GM20431 (cell line): ENCODE data around the gene YY1.
"Not testable (repeated sequence)": the region's sequence is repeated elsewhere in the genome, so short reads cannot be mapped to it uniquely, and the experiment has no call there.

Source experiments
- in situ Hi-C: fragments of 300-500 bp; cut with MseI, MboI; formaldehyde crosslinking; loops from one replicate; pipeline ENCODE4 v1.15.0; 2020; ENCODE audit warnings: low sequenced_read_pairs; ENCODE audit not compliant: unreplicated experiment

YY1 gene

DNA sequence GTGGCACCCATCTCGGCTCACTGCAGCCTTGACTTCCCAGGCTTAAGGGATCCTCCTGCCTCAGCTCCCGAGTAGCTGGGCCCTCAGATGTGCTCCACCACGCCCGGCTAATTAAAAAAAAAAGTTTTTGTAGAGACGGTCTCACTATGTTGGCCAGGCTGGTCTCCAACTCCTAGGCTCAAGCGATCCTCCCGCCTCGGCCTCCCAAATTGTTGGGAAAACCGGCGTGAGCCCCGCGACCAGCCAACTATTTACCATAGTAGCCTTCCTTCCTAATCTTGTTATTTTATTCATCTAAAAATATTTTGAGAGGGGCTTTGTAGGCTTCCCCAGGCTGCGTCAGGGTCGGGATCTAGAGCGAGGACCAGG, 25.4 kb upstream of the YY1 start:
- in situ Hi-C loops, result no loop called here

DNA sequence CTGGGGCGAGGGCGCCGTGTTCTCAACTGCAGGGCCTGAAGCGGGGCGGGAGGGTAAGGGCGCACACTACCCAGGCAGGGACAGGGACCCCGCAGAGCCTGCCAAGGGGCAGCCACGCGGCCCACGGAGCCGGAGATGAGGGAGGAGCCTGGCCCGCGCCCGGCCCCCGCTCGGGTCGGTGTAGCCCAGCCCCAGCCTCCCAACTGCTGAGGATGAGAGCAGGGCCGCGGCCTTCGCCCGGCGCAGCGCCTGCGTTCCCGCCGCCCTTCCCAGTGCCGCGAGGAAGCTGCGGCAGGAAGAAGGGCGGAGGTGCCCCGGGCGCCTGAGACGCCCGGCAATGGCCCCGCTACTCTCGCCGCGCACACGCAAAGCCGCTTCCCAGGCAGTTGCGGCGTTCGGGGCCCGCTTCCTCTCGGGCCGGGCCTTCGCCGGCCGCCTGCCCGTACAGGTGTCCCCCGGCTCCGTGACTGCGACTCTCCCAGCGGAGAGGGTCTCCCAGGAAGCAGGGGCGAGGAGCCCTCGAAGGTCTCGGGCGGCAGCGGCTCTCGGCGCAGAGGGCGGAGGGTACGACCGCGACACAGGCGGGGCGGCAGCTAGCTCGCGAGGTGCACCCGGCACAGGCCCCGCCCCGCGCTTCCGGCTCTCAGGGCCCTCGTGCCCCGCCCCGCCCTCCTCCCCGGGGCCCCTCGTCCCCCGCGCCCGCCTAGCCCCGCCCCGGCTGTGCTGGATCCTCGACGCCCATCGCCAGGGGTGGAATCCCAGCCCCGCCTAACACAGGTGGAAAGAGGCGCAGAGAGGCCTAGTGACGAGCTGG, 24.8 kb upstream of the YY1 start:
- in situ Hi-C loops, result no loop called here

DNA sequence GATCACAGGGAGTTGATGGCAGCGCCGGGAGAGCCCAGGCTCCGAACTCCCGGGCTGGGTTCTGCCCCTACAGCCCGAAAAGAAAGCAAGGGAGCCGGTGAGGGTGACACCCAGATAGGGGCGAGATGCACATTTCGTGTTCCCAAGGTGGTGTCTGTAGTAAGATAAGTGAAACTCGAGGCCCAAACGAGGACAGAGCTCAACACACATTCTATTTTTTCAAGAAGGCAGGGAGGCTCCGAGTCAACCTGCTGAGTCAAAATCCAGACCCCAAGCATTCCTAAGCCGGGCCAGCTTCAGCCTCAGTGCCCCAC, 24.2 kb upstream of the YY1 start:
- in situ Hi-C loops, result no loop called here

DNA sequence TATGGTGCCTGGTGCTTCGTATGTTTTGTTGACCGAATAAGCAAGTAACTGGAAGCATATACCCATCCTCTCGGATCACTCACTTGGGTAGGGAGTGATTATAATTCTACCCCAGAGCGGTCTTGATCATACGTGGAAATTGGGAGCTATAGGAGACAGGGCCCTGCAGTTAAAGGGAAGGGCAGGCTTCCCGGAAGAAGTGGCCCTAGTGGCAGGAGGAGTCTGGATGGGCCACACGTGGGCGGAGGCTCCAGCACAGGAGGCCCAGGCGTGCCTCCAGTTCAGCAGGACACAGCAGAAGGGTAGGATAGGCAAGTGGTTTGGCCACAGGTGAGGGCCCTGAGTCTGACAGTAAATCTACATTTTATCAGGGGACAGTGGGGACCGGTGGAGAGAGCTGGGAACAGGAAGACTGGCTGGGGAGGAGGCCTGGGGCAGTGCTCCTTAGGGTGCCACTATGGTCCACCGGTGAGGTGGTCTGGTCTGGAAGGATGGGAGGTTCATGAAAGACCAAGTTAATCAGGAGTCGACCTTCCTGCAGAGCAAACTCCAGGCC, 23.5 kb upstream of the YY1 start:
- in situ Hi-C loops, result no loop called here

DNA sequence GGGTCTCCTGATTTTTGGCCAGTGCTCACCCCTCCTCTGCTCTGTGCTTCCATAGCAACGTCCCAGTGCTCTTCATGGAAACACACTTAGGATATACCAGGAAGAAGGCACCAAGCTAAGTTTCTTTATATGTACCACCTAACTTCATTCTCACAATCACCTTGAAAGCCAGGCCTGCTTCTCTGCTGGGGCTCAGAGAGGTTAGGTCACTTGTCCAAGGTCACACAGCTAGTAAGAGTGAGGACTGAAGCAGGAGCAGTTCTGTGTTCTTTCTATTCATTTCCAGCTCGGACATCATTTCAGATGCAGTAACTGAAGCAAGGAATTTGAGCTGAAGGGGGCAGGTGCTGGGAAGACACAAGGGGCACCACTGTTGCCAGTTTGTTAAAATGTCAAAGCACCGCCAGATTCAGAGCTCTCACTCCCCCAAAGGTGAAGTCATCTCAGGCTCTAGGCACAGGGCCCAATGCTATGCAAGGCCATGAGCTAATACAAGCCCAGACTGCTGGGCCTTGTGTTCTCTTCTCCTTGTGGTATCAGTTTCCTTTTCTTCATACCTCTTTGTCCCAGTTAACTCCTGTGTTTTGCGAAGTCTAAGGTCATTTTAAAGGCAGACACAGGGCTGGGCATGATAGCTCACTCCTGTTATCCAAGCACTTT, 19.7 kb upstream of the YY1 start:
- in situ Hi-C loops, result no loop called here

DNA sequence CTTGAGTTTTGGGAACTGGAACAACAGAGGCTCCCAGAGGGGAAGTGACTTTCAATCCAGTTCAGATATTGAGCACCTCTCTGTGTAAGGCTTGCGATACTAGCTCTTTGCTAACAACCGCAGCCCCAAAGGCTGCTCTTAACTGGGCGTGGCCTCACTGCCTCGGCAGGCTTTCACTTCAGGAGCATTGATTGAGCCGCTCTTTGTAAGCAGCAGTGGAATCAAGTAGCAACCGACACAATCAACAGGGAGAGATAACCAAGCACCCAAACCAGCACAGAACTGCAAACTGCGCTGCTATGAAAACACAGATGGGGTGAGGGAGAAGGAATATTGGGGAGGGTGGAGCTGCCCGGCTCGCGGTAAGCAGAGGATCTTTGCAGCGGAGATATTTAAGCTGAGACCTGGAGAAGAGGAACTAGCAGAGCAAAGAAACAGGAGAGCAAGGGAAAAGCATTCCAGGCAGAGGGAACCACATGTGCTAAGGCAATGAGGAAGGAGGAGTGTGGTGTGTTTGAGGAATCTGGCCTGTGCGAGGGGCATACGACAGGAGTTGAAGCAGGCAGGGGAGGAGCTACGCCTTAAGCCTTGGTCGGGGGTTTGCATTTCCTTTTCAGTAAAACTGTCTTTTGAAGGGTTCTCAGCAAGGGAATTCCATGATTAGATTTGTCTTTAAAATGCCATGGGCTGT, 17.3 kb upstream of the YY1 start:
- in situ Hi-C loops, result no loop called here

DNA sequence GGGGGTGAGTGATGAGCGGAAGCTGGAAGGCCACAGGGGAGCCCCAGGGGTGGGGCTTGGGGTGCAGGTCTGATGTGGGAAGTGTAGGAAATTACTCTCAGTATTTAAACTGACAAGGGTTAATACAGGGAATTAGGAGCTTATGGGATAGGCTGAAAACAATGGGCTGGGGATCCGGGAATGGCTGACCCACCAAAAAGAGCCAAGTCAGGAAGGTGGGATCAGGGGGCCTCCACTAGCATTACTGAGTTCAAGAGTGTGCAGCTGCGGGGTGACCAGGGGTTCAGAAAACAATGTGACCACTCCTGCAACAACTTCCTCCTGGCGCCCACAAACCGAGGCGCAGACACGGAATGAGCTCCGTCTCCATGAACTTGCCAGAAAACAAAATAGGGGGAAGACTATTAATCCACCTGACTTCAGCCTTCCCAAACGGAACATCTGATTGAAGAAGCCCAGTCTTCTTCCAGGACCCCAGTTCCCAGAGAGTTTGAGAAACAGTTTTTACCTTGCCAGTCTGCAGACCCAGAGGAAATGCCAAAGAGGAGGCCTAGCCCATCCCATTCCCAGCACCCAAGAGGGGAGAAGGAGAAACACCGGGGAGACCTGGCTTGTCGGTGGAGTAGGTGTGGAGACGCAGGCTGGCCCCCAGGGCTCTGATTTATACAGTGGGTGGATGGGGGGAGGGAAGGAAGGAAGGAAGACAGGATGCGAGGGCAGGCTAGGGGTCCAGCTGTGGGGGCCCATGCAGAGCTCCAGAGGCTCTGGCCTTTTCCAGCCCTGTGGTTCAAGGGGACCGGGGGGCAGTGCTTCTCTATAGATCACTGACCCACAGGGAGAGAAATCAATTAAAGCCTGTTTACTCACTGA, 16.5 kb upstream of the YY1 start:
- in situ Hi-C loops, result no loop called here

DNA sequence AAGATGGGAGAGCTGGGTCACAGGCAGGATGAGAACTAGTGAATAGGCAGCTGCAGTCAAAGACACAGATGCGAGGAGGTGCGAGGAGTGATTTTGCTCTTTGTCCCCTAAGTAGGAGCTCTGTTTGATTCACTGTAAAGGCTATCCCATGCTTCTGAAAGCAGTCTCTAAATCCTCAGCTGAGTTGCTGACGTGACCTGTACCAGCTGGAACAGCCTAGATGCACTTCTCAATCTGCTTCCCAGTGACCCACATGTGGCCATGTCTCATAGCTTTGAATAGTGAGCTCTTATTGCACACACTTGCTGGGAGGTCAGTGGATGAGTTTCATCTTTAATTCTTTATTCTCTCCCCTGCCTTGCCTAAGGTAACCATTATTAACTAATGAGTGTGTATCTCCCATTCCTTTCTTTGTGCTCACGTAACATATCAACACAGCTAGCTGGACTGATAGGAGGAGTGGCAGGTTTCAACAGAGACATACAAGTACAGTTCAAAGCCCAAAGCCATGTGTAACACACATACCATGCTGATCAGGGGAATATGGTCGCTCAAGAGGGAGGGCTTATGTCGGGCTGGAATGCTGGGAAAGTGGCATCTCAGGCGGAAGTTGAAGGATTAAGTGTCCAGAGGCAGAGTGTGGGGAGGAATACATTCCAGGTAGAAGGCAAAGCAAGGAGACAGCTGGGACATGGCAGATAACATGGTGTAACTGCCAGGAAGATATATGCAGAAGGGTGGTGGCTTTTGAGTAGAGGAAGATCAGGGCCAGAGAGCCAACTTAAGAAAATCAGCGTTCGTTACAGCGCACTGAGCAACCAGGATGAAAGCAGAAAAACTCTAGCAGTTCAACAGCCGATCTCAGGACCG, 15.4 kb upstream of the YY1 start:
- in situ Hi-C loops, result no loop called here

DNA sequence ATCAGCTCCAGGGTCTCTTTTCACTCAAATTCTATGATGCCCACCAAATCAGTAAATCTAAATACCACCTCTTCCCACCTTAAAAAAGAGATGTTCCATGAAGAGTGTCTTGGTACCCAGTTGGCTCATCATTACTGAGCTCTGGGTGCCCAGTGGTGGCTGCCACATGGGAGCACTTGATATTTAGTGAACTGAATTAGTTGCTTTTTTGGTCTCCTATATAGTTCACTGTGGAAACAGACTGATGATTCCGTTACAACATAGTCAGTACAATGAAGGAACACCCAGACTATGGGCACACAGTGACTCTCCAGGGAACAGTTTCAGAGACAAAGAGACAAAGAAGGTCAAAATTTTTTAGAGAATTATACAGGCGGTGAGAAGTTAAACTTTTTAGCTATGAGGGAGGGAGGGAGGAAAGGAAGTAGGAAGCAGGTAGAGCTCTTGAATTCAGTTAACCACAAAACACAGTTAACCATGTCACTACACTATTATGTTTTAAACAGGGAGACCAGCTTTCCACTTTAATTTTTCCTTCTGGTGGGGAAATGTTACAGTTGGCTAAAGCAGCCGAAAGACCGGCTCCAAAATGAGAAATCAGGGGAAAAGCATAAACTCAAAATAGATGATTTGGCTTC, 14.6 kb upstream of the YY1 start:
- in situ Hi-C loops, result no loop called here

DNA sequence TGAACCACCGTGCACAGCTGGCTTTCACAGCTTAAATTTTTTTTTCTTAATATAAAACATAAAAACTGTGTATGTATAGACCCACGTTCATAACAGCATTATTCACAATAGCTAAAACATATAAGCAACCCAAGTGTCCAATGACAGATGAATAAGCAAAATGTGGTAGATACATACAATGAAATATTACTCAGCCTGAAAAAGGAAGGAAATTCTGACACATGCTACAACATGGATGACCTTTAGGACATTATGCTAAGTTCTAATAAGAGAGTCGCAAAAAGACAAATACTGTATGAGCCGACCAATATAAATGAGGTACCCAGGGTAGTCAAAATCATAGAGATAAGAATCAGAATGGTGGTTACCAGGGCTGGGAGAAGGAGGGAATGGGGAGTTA, 13.8 kb upstream of the YY1 start:
- in situ Hi-C loops, result no loop called here

DNA sequence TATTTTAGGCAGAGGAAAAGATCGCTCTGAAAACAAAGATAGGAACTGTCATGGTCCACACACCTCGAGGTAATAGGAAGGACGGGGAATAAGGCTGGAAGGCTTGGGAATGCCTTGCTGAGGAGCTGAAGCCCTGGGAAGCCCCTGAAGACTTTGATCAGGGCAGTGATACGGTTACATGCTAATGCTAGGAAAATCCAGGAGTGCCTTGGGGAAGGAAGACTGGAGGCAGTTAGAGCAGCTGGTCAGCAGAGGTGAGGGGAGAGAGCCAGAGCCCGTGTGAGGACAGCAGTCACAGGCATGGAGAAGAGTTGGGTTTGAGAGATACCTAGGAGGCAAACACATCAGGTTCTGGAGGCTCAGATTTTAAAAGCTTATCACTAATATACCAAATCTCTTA, 8.6 kb upstream of the YY1 start:
- in situ Hi-C loops, result no loop called here

DNA sequence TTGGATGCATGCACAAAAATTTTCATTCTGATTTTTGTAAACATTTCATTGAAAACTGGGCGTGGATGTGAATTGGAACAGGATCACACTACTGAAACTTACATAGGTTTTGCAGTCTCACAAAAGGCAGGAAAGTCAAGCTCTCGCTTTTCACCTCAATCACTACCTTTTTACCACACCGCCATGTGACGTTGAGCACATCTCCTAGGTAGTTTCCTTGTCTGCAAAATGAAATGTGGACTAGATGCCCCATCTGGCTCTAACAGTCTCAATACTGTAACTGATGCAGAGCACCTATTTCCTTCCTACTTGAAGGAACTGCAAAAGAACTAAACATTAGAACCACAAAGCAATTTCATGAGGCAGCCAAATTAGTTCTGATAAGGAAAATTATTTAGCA, 4.4 kb upstream of the YY1 start:
- in situ Hi-C loops, result no loop called here

DNA sequence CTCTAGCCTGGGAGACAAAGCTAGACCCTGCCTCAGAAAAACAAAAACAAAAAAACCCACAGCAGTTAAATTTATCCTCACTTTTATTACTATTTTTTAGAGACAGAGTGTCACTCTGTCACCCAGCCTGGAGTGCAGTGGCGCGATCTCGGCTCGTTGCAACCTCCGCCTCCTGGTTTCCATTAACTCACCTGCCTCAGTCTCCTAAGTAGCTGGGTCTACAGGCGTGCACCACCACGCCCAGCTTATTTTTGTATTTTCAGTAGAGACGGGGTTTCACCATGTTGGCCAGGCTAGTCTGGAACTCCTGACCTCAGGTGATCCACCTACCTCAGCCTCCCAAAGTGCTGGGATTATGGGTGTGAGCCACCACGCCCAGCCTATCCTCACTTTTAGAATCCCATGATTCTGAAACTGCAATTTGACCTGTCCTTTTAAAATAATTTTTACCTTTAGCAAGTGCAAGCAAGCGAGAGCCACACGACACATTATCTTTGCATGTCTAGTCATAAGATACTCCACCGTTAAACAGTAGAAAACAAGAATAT, 2.6 kb upstream of the YY1 start:
- in situ Hi-C loops, result not testable (repeated sequence)

DNA sequence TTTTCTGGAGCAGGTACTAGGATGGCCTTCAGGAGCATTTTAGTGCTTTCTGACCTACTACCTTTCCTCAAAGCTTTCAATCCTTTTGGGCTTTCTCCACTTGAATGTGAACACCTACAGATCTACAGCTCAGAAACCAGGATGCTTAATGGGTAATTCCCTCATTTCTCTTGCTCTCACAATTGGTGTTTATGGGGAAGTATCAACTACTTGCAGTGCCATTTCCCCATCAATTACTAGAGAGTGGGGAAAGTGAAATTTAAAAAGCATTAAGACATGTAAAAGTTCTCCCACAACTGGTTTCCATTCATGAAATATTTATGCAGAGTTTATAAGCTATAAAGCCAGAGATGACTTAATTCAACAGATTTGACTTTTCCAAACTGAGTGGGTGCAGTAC, 2.1 kb upstream of the YY1 start:
- in situ Hi-C loops, result no loop called here

DNA sequence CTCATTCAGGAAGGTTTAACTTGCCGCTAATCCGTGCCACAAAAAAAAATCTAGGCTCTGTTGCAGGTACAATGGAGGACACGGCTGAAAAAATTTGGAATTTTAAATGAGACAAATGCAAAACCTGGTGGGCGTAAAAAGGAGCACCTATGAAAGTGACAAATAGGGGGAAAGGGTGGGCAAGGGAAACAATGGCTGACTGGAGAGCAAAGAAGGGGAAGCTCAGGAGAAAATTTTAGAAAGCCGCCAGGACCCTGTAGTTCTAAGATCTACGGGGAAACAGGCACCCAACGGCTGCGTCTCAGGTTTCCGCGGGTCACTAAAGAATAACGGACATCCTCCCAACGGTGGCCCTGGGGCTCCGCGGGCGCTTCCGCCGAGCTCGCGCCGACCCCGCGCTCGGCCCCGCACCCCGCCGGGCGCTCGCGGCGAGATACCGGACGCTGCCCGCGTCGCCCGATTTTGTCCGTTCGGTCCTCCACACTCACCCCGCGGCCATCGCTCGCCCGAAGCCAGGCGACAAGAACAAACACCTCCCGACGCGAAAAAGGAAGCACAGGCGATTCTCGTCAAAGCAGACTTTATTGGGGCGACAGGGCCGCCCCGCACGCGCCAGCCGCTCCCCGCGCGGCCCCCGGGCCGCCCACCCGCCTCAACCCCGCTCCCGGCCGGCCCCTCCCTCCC, 1.1 kb upstream of the YY1 start:
- in situ Hi-C loops, result no loop called here

DNA sequence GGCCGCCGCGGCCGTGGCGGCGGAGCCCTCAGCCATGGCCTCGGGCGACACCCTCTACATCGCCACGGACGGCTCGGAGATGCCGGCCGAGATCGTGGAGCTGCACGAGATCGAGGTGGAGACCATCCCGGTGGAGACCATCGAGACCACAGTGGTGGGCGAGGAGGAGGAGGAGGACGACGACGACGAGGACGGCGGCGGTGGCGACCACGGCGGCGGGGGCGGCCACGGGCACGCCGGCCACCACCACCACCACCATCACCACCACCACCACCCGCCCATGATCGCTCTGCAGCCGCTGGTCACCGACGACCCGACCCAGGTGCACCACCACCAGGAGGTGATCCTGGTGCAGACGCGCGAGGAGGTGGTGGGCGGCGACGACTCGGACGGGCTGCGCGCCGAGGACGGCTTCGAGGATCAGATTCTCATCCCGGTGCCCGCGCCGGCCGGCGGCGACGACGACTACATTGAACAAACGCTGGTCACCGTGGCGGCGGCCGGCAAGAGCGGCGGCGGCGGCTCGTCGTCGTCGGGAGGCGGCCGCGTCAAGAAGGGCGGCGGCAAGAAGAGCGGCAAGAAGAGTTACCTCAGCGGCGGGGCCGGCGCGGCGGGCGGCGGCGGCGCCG, 381 bp downstream of the YY1 start:
- in situ Hi-C loops, result no loop called here

DNA sequence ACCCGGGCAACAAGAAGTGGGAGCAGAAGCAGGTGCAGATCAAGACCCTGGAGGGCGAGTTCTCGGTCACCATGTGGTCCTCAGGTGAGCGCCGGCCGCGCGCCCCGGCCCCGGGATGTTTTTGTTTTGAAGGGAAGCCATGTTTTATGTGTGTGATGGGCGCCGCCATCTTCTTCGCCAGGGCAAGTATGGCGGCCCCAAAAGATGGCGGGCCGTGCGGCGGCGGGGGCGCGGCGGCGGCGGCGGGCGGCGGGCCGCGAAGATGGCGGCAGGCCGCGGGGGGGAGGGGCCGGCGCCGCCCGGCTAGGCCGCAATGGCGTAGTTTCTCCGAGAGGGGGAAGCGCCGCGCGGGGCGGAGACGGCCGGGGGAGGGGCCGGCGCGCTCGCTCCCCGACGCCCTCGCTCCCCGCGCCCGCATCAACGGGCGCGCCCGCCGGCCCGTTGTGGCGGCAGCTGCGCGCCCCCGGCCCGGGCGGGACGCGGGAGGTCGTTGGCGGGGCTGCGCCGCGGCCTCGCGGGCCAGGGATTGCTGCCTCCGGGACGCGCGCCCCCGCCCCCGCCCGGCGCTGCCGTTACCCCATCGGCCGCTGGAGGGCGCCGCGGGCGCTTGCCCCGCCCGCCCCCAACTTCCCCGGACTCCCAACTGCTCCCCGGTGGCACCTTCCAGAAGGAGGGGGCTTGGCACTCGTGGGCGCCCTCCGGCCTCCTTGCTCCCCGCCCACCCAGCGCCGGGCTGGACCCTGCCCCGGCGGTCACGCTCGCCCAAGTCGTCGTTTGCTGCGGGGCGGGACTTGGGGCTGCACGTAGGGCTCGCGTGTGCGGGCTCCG, 1.1 kb downstream of the YY1 start:
- in situ Hi-C loops, result no loop called here
